ENCODE data around the gene LACTB.
A peak's percentile ranks its signal among the peaks of the same experiment; 100 is the strongest.

The LACTB gene

DNA sequence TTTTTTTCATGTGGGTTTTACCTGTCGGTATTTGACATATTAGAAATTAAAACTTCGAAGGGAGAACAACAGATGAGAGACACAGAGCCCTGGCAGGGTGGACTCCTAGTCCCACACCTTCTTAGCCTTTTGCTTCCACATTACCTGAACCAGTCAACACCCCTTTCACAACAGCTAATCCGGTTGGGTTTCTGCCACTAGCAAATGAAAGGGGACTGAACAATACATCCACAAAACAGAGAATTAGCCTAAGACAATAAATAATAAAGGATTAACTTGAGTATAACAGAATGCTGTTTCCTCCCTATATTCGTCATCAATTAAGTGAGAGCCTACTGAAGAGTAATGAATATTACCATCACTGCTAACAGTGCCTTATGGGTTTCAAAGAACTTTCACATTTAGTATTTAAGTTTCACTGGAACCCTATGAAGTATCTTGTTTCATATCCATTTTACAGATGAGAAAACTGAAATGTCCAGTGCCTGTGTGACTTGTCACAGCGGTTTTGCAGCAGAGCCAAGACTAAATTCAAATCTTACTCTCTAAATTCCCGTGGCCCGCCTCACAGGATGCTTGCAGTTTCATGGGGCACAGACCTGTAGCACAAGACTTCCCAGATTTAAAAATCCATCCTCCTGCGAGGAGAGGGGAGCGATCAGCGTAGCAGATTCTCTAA lies 66.7 kb downstream of the LACTB start:
- peak overlapping the region; percentile 74 for H3K4me3 ChIP-seq (ENCODE audit: low read length)
- TF ChIP-seq, protein P1, sequence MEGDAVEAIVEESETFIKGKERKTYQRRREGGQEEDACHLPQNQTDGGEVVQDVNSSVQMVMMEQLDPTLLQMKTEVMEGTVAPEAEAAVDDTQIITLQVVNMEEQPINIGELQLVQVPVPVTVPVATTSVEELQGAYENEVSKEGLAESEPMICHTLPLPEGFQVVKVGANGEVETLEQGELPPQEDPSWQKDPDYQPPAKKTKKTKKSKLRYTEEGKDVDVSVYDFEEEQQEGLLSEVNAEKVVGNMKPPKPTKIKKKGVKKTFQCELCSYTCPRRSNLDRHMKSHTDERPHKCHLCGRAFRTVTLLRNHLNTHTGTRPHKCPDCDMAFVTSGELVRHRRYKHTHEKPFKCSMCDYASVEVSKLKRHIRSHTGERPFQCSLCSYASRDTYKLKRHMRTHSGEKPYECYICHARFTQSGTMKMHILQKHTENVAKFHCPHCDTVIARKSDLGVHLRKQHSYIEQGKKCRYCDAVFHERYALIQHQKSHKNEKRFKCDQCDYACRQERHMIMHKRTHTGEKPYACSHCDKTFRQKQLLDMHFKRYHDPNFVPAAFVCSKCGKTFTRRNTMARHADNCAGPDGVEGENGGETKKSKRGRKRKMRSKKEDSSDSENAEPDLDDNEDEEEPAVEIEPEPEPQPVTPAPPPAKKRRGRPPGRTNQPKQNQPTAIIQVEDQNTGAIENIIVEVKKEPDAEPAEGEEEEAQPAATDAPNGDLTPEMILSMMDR (conservative IDR thresholded peaks at IDR 0.05; ENCODE audit: low read depth, low read length): no peak
- DNase-seq (ENCODE audit: low read depth): no peak

DNA sequence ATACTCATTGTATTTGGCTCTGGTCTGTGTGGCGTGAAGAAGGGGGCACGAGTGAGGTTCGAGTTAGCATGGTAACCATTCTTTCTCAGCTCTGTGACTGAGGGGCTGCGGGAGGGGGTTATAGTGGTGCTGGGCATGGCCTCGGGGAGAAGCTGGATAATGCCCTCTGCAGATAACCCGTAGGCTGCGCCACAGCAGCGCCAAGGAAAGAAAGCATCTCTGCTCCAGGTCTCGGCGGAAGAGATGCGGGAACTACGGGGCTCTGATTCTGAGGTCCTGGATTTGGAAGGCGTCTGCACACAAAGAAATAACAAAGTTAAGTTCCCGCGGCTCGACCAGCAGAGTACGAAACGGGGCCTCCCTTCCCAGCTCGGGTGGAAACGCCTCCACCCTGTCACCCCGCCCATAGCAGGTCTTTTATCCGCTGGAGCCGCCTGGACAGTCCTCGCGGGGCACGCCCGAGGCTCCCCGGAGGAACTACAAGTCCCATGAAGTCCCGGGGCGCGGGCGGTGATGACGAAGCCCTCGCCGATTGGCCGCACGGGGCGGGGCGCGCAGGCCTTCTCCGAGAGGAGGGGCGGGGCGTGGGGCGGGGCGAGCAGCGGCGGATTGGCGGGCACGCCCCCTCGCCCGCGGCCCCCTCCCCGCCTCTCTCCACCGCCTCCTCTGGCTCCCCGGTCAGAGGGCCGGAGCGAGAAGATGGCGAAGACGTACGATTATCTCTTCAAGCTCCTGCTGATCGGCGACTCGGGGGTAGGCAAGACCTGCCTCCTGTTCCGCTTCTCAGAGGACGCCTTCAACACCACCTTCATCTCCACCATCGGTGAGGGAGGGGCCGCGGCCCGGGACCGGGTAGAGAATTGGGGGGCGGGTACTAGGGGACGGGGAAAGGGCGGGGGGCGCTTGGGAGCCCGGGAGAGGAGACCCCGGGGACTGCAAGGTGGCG lies 67.5 kb downstream of the LACTB start, which contains the start of gene RAB8B:
Gene RAB8B, plus strand, starts transcription at position 681 of the 946 bp plus-strand sequence. Its CDS starts 19 bp downstream, at position 700.
- TF ChIP-seq, protein P1 (conservative IDR thresholded peaks at IDR 0.05; ENCODE audit: low read depth, low read length): peak; percentile 23
- DNase-seq (ENCODE audit: low read depth): peak; percentile 69
- H3K4me3 ChIP-seq (ENCODE audit: low read length): peak within 1 kb of the TSS; percentile 88

DNA sequence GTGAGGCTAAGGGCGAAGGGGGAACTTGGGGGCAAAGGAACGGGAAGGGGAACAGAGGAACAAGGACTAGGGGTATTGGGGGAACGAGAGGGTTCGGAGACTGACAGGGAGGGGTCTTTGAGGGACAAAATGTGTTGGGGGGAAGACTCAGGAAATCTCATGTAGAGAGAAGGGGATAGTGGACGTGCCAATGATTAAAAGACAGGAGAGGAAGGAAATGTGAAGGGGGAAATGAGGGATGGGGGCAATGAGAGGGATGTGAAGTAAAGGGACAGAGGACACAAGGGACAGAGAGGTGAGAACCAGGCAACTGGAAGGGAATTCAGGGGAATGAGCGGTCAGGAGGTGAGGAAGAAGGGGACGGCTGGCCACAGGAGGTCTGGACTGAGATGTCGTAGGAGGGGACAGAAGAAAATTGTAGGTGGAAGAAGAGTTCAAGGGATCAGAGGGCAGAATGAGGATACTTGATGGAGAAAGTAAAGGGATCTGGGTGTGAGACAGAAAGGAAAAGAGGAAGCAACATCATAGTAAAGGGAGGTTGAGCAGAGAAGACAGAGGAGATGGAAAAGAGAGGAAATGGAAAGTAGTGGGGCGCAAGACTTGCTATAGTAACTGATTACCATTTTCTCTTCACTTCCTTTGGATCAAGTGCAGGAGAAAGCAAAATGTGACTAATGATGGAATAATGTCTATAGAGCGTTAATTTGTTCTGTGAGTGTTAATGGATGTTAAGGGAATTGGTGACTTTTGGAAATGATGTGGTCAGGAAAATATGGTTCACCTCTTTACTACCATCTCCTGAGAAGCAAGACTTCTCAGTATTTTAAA lies 68.5 kb downstream of the LACTB start:
- TF ChIP-seq, protein P1 (conservative IDR thresholded peaks at IDR 0.05; ENCODE audit: low read depth, low read length): no peak
- DNase-seq (ENCODE audit: low read depth): no peak
- peak overlapping the region; percentile 88 for H3K4me3 ChIP-seq (ENCODE audit: low read length)

DNA sequence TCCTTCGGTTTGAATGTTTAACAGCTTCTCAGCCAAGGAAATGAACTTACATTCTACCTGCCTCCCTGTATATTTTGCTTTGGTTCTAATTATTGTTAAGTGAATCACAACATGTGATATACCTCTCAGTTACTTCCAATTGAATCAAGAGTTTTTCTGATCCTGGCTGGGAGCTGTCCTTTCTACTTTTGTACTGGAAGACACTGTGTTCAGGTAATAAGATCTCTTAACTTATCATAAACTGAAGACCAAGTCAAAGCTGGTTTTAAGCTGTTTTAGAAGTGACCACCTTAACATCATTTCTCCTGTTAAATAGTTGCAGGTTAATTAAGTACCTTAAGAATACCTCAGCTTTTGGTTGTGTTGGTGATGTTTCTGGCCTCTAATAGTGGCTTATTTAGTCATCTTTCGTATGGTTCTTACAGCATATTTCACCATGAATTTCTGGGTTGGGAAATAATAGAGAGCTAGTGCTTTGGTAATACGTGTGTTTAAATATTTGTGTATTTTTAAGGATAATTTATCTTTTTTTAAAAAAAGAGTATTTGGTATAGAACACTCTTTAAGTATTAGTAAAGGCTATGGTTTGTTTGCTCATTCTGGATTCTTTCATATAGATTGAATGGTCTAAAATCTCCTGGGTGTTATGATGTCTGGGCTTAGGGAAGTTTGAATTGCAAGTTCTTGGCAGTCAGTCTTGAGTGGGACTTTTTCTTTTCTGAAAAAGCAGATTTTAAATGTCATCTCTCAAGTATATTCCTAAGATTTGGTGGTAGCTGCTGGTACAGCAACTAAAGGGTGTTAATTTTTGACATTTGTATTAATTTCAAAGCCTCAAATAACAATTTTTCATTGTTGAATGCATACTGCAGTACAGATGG lies 69.3 kb downstream of the LACTB start:
- no peak for DNase-seq (ENCODE audit: low read depth)
- TF ChIP-seq, protein P1 (conservative IDR thresholded peaks at IDR 0.05; ENCODE audit: low read depth, low read length): no peak
- peak overlapping the region; percentile 88 for H3K4me3 ChIP-seq (ENCODE audit: low read length)
